Measurements from ENCODE around the gene SPEM1. TPM values are rescaled to one million over a fixed set of nuclear protein-coding genes. Genes with fewer than 3 reads are reported as not detected.

The SPEM1 gene
- total and polyA plus RNA-seq, 2 of the 13 experiments (the other 11 are each of a cell fraction or from before 2014, with no cell fraction given) = not detected

DNA sequence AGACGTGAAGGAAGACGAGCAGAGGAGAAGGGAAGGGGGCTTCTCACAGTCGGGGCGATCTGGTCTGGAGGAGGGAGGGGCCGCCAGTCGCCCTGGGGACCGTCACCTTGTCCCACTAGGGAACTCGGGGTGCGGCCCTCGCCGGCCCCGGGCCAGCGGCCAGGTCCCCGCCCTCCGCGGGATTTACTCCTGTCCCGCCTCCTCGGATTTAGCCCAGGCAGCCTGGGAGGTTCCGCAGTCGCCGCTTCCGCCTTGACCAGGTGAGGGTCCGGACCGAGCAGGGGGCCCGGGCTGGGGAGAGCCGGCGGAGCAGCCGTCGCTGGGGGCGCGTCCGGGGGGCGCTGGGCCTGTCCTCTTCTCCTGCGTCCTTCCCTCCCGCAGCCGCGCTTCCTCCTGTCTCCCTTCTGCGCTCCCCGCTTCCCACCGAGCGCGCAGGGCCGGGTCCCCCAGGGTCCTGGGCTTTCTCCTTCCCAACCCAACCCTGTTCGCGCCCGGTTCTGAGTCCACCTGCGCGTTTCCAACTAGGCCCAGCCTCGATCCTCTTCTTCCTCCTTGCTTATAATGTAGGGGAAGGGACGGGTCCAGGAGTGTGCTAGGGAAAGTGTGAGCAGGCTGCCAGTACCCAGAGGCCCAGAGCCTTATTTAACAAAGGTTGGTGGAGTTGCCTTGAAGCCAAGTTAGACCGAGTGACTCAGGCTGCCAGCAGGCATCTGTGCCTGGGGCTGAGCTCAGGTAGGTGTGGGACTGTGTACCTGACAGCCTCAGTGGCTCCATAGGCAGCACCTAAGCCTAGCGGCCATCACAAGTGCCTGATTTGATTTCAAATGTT, 39.1 kb upstream of the SPEM1 start, which contains the start of gene TNK1 (continued):
- TF ChIP-seq, protein P1, sequence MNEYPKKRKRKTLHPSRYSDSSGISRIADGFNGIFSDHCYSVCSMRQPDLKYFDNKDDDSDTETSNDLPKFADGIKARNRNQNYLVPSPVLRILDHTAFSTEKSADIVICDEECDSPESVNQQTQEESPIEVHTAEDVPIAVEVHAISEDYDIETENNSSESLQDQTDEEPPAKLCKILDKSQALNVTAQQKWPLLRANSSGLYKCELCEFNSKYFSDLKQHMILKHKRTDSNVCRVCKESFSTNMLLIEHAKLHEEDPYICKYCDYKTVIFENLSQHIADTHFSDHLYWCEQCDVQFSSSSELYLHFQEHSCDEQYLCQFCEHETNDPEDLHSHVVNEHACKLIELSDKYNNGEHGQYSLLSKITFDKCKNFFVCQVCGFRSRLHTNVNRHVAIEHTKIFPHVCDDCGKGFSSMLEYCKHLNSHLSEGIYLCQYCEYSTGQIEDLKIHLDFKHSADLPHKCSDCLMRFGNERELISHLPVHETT (CRISPR knock-in tag; conservative IDR thresholded peaks at IDR 0.05) = no peak
- TF ChIP-seq ZNF674 (CRISPR knock-in tag; IDR thresholded peaks at IDR 0.05; ENCODE audit: low read depth) (no peak), BRCA1 (CRISPR knock-in tag; IDR thresholded peaks at IDR 0.05) (0 out of 2 replicates have a peak, but pooled peaks have one; percentile 41), TBL1XR1 (IDR thresholded peaks at IDR 0.05; ENCODE audit: borderline replicate concordance, low read length, partially characterized antibody) (no peak), ZNF777 (CRISPR knock-in tag; IDR thresholded peaks at IDR 0.05) (peak; percentile 69), ZNF333 (CRISPR knock-in tag; IDR thresholded peaks at IDR 0.05; ENCODE audit: borderline replicate concordance) (no peak), ZNF234 (CRISPR knock-in tag; conservative IDR thresholded peaks at IDR 0.05) (no peak), ZNF792 (CRISPR knock-in tag; IDR thresholded peaks at IDR 0.05) (no peak), MXD3 (CRISPR knock-in tag; IDR thresholded peaks at IDR 0.05) (no peak), ZNF530 (CRISPR knock-in tag; IDR thresholded peaks at IDR 0.05; ENCODE audit: low read depth) (0 out of 2 replicates have a peak, but pooled peaks have one; percentile 39), TCF12 (IDR thresholded peaks at IDR 0.05) (no peak), TCF12 (CRISPR knock-in tag; IDR thresholded peaks at IDR 0.05) (no peak), TIGD3 (CRISPR knock-in tag; IDR thresholded peaks at IDR 0.05; ENCODE audit: borderline replicate concordance) (0 out of 2 replicates have a peak, but pooled peaks have one; percentile 0), ZNF564 (CRISPR knock-in tag; IDR thresholded peaks at IDR 0.05) (no peak)
- TF ChIP-seq, protein P2, sequence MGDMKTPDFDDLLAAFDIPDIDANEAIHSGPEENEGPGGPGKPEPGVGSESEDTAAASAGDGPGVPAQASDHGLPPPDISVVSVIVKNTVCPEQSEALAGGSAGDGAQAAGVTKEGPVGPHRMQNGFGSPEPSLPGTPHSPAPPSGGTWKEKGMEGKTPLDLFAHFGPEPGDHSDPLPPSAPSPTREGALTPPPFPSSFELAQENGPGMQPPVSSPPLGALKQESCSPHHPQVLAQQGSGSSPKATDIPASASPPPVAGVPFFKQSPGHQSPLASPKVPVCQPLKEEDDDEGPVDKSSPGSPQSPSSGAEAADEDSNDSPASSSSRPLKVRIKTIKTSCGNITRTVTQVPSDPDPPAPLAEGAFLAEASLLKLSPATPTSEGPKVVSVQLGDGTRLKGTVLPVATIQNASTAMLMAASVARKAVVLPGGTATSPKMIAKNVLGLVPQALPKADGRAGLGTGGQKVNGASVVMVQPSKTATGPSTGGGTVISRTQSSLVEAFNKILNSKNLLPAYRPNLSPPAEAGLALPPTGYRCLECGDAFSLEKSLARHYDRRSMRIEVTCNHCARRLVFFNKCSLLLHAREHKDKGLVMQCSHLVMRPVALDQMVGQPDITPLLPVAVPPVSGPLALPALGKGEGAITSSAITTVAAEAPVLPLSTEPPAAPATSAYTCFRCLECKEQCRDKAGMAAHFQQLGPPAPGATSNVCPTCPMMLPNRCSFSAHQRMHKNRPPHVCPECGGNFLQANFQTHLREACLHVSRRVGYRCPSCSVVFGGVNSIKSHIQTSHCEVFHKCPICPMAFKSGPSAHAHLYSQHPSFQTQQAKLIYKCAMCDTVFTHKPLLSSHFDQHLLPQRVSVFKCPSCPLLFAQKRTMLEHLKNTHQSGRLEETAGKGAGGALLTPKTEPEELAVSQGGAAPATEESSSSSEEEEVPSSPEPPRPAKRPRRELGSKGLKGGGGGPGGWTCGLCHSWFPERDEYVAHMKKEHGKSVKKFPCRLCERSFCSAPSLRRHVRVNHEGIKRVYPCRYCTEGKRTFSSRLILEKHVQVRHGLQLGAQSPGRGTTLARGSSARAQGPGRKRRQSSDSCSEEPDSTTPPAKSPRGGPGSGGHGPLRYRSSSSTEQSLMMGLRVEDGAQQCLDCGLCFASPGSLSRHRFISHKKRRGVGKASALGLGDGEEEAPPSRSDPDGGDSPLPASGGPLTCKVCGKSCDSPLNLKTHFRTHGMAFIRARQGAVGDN (CRISPR knock-in tag; IDR thresholded peaks at IDR 0.05) = peak; percentile 75
- TF ChIP-seq, protein P3, sequence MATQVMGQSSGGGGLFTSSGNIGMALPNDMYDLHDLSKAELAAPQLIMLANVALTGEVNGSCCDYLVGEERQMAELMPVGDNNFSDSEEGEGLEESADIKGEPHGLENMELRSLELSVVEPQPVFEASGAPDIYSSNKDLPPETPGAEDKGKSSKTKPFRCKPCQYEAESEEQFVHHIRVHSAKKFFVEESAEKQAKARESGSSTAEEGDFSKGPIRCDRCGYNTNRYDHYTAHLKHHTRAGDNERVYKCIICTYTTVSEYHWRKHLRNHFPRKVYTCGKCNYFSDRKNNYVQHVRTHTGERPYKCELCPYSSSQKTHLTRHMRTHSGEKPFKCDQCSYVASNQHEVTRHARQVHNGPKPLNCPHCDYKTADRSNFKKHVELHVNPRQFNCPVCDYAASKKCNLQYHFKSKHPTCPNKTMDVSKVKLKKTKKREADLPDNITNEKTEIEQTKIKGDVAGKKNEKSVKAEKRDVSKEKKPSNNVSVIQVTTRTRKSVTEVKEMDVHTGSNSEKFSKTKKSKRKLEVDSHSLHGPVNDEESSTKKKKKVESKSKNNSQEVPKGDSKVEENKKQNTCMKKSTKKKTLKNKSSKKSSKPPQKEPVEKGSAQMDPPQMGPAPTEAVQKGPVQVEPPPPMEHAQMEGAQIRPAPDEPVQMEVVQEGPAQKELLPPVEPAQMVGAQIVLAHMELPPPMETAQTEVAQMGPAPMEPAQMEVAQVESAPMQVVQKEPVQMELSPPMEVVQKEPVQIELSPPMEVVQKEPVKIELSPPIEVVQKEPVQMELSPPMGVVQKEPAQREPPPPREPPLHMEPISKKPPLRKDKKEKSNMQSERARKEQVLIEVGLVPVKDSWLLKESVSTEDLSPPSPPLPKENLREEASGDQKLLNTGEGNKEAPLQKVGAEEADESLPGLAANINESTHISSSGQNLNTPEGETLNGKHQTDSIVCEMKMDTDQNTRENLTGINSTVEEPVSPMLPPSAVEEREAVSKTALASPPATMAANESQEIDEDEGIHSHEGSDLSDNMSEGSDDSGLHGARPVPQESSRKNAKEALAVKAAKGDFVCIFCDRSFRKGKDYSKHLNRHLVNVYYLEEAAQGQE (IDR thresholded peaks at IDR 0.05; ENCODE audit: borderline replicate concordance in 1 of 2, low read depth in 1 of 2, low read length in 2 of 2) = no peak
- TF ChIP-seq, protein P4, sequence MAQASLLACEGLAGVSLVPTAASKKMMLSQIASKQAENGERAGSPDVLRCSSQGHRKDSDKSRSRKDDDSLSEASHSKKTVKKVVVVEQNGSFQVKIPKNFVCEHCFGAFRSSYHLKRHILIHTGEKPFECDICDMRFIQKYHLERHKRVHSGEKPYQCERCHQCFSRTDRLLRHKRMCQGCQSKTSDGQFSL (CRISPR knock-in tag; IDR thresholded peaks at IDR 0.05) = no peak
